CD1c-positive myeloid dendritic cell (primary cell): ENCODE measurements around the gene SH3GLB2.
"Not testable (repeated sequence)": the region's sequence is repeated elsewhere in the genome, so short reads cannot be mapped to it uniquely, and the experiment has no call there.

Experiments
- DNase-seq: peaks from one replicate; pipeline ENCODE4 v3.0.0-alpha.2; 2016; ENCODE audit errors: extremely low spot score

SH3GLB2 gene

GRCh38 chr9:128998462-128998861 is 29.7 kb downstream of the SH3GLB2 start:
- DNase-seq, result no peak

GRCh38 chr9:128995791-128996190 is 32.3 kb downstream of the SH3GLB2 start:
- no peak for DNase-seq

- peak; percentile 4 for DNase-seq
These were observed 35.1 kb downstream of the SH3GLB2 start for GRCh38 chr9:128992995-128993394.

- DNase-seq, result no peak
These were observed 40.3 kb downstream of the SH3GLB2 start for GRCh38 chr9:128987805-128988204.

GRCh38 chr9:128986671-128987070 is 41.5 kb downstream of the SH3GLB2 start:
- no peak for DNase-seq

GRCh38 chr9:128983536-128983935 is 44.6 kb downstream of the SH3GLB2 start:
- DNase-seq, result no peak

GRCh38 chr9:128979111-128979510 is 49.0 kb downstream of the SH3GLB2 start:
- DNase-seq, result no peak

GRCh38 chr9:128972956-128973355 is 55.2 kb downstream of the SH3GLB2 start:
- no peak for DNase-seq

GRCh38 chr9:128969491-128969890 is 58.6 kb downstream of the SH3GLB2 start:
- no peak for DNase-seq

- not testable (repeated sequence) for DNase-seq
These were observed 66.7 kb downstream of the SH3GLB2 start for GRCh38 chr9:128961403-128961802.
